Endothelial cell of umbilical vein (primary cell): ENCODE data around the gene BCO2. TPM values are rescaled to one million over a fixed set of nuclear protein-coding genes. Genes with fewer than 3 reads are reported as not detected.

ENCODE experiments used
- BruUV-seq: library from RNA; stranded (reverse); fragments of 400-500 nt; replicated peaks from 2 replicates; lab custom pipeline; 2021; lab: Mats Ljungman, UMichigan
- CTCF ChIA-PET: fragments of 300-600, 350-600 bp; sonication (Branson Sonifier 250); formaldehyde crosslinking; loops from one replicate; lab custom pipeline; 2021; ENCODE audit warnings: antibody characterized with exemption, inconsistent platforms; lab: Charles Lee
- POLR2A ChIA-PET: fragments of 300-600, 350-600 bp; sonication (Branson Sonifier 250); formaldehyde crosslinking; loops from one replicate; lab custom pipeline; 2021; ENCODE audit warnings: antibody characterized with exemption, inconsistent platforms; lab: Charles Lee
- DNase-seq: peaks from one replicate; pipeline ENCODE4 v3.0.0-alpha.2; 2011; ENCODE audit warnings: low read depth, low spot score
- FAIRE-seq: peaks from 2 replicates; lab custom pipeline; 2011; peaks lifted over from hg19 to GRCh38; lab: Jason Lieb, UNC
- H2AFZ ChIP-seq: 2 replicates; pipeline ENCODE4 v1.6.0; 2012; ENCODE audit warnings: low read depth, low read length, control low read depth, inconsistent platforms
- H3K27ac ChIP-seq: 2 replicates; pipeline ENCODE4 v1.5.1; 2011; ENCODE audit warnings: low read depth, mild to moderate bottlenecking, control low read depth, low read length, moderate library complexity; ENCODE audit not compliant: insufficient read depth
- H3K27me3 ChIP-seq, 2 experiments: 2 replicates each; pipeline versions ENCODE4 v1.6.0 to v1.6.1; 2011; ENCODE audit warnings: low read length in 2 of 2, mixed read lengths in 1 of 2; ENCODE audit not compliant: control insufficient read depth in 2 of 2, insufficient read depth in 2 of 2
- H3K36me3 ChIP-seq, 2 experiments: 2 replicates in 1 of 2; 3 replicates in 1 of 2; pipeline ENCODE4 v1.5.1; 2011; ENCODE audit warnings: low read length in 2 of 2, mild to moderate bottlenecking in 1 of 2, moderate library complexity in 1 of 2; ENCODE audit not compliant: control insufficient read depth in 2 of 2, insufficient read depth in 2 of 2; ENCODE audit errors: extremely low read depth in 1 of 2
- H3K4me1 ChIP-seq: 3 replicates; pipeline ENCODE4 v1.5.1; 2011; ENCODE audit warnings: mild to moderate bottlenecking, low read length; ENCODE audit not compliant: control insufficient read depth, insufficient read depth; ENCODE audit errors: extremely low read depth
- H3K4me2 ChIP-seq: 2 replicates; pipeline ENCODE4 v1.6.1; 2011; ENCODE audit warnings: low read length, control low read depth, mixed read lengths; ENCODE audit not compliant: insufficient read depth
- H3K4me3 ChIP-seq, 3 experiments: fragments of 200-600 bp in 1 of 3; sonication (generic), shearing (Covaris generic) in 1 of 3; replicated peaks in 1 of 3; 2 replicates each; pipeline ENCODE4 v1.5.1; 2011 to 2016; ENCODE audit warnings: control low read depth in 3 of 3, low read length in 3 of 3, mild to moderate bottlenecking in 2 of 3, inconsistent platforms in 1 of 3, low read depth in 1 of 3, moderate library complexity in 1 of 3; ENCODE audit not compliant: insufficient read depth in 1 of 3
- H3K79me2 ChIP-seq: 2 replicates; pipeline ENCODE4 v1.6.0; 2012; ENCODE audit warnings: low read length, inconsistent platforms; ENCODE audit not compliant: control insufficient read depth, insufficient read depth
- H3K9ac ChIP-seq: replicated peaks from 2 replicates; pipeline ENCODE3; 2011; ENCODE audit warnings: low read length, control low read depth; ENCODE audit not compliant: insufficient read depth; ENCODE audit errors: extremely low read depth
- H3K9me1 ChIP-seq: replicated peaks from 3 replicates; pipeline ENCODE4 v1.6.0; 2011; ENCODE audit warnings: mild to moderate bottlenecking, low read length; ENCODE audit not compliant: control insufficient read depth, insufficient read depth; ENCODE audit errors: extremely low read depth
- H3K9me3 ChIP-seq: replicated peaks from 2 replicates; pipeline ENCODE4 v1.5.1; 2012; ENCODE audit warnings: low read length, inconsistent platforms; ENCODE audit not compliant: control insufficient read depth, insufficient read depth
- H4K20me1 ChIP-seq: replicated peaks from 2 replicates; pipeline ENCODE3; 2011; ENCODE audit warnings: mild to moderate bottlenecking, low read length; ENCODE audit not compliant: control insufficient read depth, insufficient read depth; ENCODE audit errors: extremely low read depth
- CTCF ChIP-seq, 2 donors: IDR thresholded peaks; 1 replicate in 1 of 2; 2 replicates in 1 of 2; pipeline ENCODE4 v1.5.1; 2011; ENCODE audit warnings: low read length in 2 of 2, mild to moderate bottlenecking in 2 of 2, moderate library complexity in 2 of 2, control low read depth in 1 of 2, inconsistent platforms in 1 of 2, low read depth in 1 of 2; ENCODE audit not compliant: insufficient read depth in 1 of 2; ENCODE audit errors: extremely low read depth in 1 of 2
- EZH2 ChIP-seq: IDR thresholded peaks from 2 replicates; pipeline ENCODE4 v1.6.1; 2012; ENCODE audit warnings: borderline replicate concordance, low read depth, mild to moderate bottlenecking, moderate library complexity, low read length, inconsistent platforms; ENCODE audit not compliant: severe bottlenecking
- FOS ChIP-seq: IDR thresholded peaks from 2 replicates; pipeline ENCODE4 v1.6.1; 2011; ENCODE audit warnings: mild to moderate bottlenecking, low read length, moderate library complexity, borderline replicate concordance; ENCODE audit not compliant: insufficient read depth
- GATA2 ChIP-seq: IDR thresholded peaks from 2 replicates; pipeline ENCODE4 v1.7.0; 2011; ENCODE audit warnings: low read depth, mild to moderate bottlenecking, moderate library complexity, mixed read lengths, low read length; ENCODE audit not compliant: insufficient read length, insufficient read depth
- JUN ChIP-seq: IDR thresholded peaks from 2 replicates; pipeline ENCODE4 v1.6.1; 2011; ENCODE audit warnings: borderline replicate concordance, low read depth; ENCODE audit not compliant: insufficient read length, insufficient read depth
- MAX ChIP-seq: IDR thresholded peaks from 2 replicates; pipeline ENCODE4 v1.6.1; 2011; ENCODE audit not compliant: insufficient read depth, insufficient read length
- MYC ChIP-seq: IDR thresholded peaks from one replicate; pipeline ENCODE4 v1.6.1; 2011; ENCODE audit warnings: mild to moderate bottlenecking, low read depth, low read length
- POLR2A ChIP-seq: IDR thresholded peaks from 2 replicates; pipeline ENCODE4 v1.6.1; 2012; ENCODE audit warnings: low read depth, mild to moderate bottlenecking, control low read depth, low read length
- POLR2AphosphoS5 ChIP-seq: IDR thresholded peaks from 2 replicates; pipeline ENCODE4 v1.6.1; 2012; ENCODE audit warnings: low read depth, mild to moderate bottlenecking, control low read depth, low read length, moderate library complexity; ENCODE audit not compliant: insufficient read depth
- dilution Hi-C: fragments of 300-500 bp; cut with MboI; formaldehyde crosslinking; loops from one replicate; pipeline ENCODE4 v1.15.0; 2019; ENCODE audit warnings: low sequenced_read_pairs; ENCODE audit not compliant: extremely low pct_ligation_motif_present
- intact Hi-C: fragments of 100-400 bp; cut with micrococcal nuclease; formaldehyde crosslinking; loops from one replicate; pipeline ENCODE4 v1.10.0; 2022
- polyA plus RNA-seq, 4 experiments: library from polyadenylated mRNA; depleted of rRNA in 3 of 4; stranded (reverse) in 3 of 4; unstranded in 1 of 4; fragments of >200 nt; gene quantifications; 2 replicates each; pipeline versions ENCODE4 v1.2.1 to v1.2.3, GENCODE V29; 2011 to 2012; ENCODE audit warnings: missing spikeins in 1 of 4
- total RNA-seq: library from RNA; stranded (reverse); gene quantifications from 2 replicates; pipeline ENCODE4 v1.2.3, GENCODE V29; 2021

BCO2 gene
- total and polyA plus RNA-seq, 2 donors (not counting 3 experiments of a cell fraction or from before 2014, with no cell fraction given), result 0.58 to 1.9 TPM

- BruUV-seq, result no TSS peak
- FAIRE-seq (no peak), DNase-seq (no peak)
- Histone ChIP-seq H2AFZ (no peak overlapping the region), H3K27me3 (no peaks in the 10 kb centered on the region), H3K79me2 (no peaks in the 10 kb centered on the region), H3K4me3 (no peak overlapping the region), H3K9me1 (no peaks in the 10 kb centered on the region), H4K20me1 (no peaks in the 10 kb centered on the region), H3K4me2 (no peak overlapping the region), H3K9me3 (no peaks in the 10 kb centered on the region), H3K27ac (no peak overlapping the region), H3K4me1 (no peaks in the 10 kb centered on the region), H3K36me3 (no peaks in the 10 kb centered on the region), H3K9ac (no peak overlapping the region)
- ChIA-PET CTCF (interaction anchor here (0.7 to 1.1 kb wide), 2 partner anchors 9 to 13 kb away, joined by 3 read pairs; no protein-coding TSS in a partner anchor), POLR2A (no interaction called here)
- no peak for TF ChIP-seq MAX
- no peak for TF ChIP-seq POLR2A
- no peak for TF ChIP-seq EZH2
- TF ChIP-seq POLR2AphosphoS5, result no peak
- TF ChIP-seq CTCF (IDR thresholded peaks at IDR 0.05; ENCODE audit: extremely low read depth in 1 of 2, insufficient read depth in 1 of 2, low read depth in 1 of 2, low read length in 2 of 2), result no peak
- TF ChIP-seq MYC, result no peak
- TF ChIP-seq GATA2, result no peak
- no peak for TF ChIP-seq FOS
- no peak for TF ChIP-seq JUN
- dilution Hi-C loops (no loop called here), intact Hi-C loops (no loop called here)
Measured at GRCh38 chr11:112143597-112143996, 31.7 kb upstream of the BCO2 start.
